Activated CD8-positive, alpha-beta memory T cell treated with anti-CD3 and anti-CD28 coated beads for 48 hours (primary cell): ENCODE data around the gene SLC12A6.
A peak's percentile ranks its signal among the peaks of the same experiment; 100 is the strongest.

ENCODE experiments used
- DNase-seq, 3 experiments: peaks; one replicate each; pipeline ENCODE4 v3.0.0-alpha.2; 2020; ENCODE audit warnings: low read depth in 2 of 3, low spot score in 2 of 3

The SLC12A6 gene

DNA sequence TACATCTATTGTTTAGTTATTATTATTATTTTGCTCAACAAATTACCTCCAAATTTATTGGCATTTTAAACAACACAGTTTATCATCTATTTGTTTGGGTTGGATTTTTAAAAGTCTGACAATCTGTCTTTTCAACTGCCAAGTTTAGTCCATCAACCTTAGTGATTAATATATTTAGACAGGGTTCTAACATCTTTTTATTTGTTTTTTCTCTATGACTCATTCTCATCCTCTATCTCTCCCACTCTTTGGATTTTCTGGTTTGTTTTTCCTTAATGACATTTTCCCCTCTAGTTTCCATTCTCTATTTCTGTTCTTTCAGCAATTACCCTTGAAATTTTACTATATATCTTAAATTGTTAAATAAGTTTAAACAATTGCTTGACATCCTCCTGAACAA, 70.8 kb downstream of the SLC12A6 start:
- DNase-seq = no peak

DNA sequence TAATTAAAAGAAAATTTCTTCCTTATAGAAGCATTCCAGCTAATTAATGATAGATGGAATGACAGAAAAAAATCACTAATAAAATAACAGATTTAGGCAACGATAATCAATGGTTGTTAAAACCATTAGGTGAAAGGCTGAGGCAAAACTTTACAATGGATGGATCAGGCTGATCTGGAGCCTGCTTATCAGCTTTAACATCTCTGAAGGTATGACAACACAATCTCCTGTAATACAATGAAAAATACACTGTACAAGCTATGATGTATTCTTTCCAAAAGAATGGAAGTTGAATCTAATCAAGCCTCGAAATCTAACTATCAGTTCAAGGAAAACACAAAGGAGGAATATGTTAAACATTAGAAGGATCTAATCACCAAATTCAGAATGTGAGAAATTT, 73.5 kb downstream of the SLC12A6 start:
- no peak for DNase-seq

DNA sequence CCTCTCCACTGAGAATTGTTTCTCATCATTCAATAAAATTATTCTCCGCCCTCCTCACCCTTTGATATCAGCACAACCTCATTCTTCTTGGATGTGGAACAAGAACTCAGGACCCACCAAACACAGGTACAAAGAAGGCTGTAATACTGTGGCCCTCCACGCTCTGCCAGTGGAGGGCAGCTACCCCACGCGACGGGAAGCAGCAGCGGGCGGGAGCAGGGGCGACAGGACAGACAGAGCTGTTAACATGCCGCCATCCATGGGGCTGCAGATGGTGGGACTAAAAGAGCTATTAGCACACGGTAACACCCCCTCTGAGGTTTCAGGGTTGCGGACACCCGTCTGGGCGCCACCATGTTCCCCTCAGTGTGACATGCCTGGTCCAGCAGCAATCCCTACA, 75.2 kb downstream of the SLC12A6 start:
- DNase-seq = no peak

DNA sequence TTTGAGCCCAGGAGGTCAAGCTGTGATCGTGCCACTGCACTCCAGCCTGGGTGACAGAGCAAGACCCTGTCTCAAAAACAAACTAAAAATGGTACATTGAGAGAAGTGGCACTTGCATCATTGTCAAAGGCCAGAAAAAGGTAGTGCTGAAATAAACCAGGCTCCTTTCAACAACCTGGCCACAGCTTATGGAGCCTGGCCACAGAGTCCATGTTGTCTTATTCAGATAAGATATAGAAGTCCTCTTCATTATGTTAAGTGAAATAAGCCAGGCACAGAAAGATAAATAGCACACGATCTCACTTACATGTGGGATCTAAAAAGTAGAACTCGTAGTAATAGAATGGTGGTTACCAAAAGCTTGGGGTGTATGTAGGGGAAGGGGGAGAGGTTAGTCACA, 78.0 kb downstream of the SLC12A6 start:
- no peak for DNase-seq

DNA sequence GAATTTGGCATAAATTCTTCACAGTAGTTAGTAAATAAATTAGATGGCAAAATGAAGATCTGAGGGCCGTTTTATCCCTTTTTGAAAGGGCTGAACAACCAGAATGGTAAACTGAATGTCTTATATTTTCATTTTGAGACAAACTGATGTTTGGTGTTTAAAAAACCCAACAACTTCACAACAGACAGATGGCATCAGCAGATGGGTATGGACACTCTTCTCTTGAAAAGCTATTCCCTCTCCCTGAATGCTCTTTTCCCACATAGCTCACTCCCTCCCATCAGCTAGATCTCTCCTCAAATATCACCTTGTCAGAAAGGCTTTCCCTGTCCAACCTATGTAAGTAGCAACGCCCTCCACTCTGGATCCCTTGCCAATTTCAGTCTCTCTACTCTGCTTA, 79.4 kb downstream of the SLC12A6 start:
- no peak for DNase-seq

DNA sequence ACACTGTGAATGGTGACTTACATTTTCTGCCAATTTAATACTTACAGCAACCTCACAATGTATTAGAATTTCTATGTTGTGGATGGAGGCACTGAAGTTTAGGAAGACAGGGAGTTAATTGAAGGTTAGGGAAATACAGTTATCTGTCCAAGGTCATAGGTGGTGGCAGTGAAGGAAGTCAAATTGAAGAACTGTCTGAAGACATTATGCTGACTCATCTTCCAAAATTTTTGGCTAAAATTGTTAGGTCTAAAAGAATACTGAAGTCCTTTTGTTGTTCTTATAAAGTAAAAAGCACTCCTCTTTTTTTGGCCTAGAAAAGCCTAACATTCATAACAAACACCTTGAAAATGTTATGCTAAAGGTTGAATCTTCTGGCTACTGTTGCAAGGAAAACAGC, 85.0 kb downstream of the SLC12A6 start:
- DNase-seq = no peak

DNA sequence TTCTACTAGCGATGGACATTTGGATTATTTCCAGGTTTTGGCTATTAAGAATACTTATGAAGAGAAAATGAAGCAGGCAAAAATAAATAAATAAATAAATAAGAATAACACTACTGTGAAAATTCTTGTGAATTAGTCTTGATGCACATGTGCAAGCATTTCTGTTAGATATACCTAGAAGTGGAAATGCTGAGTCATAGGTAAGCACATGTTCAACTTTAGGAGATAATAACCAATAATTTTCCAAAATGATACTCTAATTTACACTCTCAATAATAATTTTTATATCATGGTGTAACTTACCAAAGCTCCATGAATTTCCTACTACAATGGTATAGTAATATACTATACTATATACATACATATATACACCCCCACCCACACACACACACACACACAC, 89.4 kb downstream of the SLC12A6 start:
- no peak for DNase-seq

DNA sequence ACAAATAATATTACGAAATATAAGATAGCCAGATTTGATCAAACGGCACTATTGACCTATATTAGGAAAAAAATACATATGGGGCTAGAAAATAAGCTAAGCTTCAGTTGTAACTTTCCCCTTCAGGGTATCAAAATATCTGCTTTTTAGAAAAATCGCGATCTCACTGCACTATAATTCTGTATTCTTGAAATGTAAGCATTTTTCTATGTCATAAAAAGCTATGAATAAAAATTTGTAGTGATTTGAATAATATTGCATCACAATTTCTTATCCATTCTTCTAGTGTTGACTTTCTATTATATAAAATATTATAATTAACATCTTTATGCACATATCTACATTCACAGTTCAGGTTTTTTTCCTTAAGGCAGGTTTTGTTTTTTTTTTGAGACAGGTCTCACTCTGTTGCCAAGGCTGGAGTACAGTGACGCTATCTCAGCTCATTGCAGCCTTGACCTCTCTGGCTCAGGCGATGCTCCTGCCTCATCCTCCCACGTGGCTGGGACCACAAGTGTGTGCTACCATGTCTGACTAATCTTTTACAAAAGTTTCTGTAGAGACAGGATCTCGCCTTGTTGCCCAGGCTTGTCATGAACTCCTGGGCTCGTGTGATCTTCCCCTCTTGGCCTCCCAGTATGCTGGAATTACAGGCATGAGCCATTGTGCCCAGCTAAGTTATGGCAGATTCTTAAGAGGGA, 91.2 kb downstream of the SLC12A6 start:
- DNase-seq = no peak

DNA sequence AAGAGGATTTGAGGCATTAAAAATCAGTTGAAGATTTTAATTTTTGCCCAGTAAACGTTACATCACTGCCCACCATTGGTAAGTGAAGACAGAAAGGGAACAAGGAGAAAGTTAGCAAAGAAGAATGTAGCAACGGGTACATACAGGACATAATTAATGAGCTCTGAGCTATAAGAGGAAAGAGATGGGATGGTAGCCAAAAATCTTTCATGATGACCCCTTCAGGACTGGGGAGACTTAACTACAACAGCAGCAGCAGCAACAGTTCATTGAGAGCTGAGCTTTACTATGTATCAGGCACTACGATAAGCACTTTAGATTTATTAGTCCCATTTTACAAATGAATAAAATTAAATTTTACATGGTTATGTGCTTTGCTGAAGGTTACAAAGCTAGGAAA, 94.4 kb downstream of the SLC12A6 start:
- no peak for DNase-seq

DNA sequence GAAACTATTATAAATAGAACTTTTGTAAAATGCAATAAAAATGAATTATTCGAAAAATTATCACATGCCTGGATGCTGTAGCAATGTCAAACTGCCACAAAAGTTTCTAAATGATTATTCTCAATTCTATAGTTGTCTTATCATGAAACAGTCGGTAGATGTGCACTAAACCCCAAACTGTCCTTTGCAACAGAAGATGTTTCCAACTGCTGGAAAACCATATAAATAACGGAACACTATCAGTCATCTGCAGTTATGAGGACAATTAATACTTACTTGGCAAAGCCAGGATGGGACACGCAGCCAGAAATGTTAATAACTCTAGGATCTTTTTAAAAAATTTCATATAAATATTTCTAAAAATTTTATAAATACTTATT, 95.3 kb downstream of the SLC12A6 start:
- no peak for DNase-seq

DNA sequence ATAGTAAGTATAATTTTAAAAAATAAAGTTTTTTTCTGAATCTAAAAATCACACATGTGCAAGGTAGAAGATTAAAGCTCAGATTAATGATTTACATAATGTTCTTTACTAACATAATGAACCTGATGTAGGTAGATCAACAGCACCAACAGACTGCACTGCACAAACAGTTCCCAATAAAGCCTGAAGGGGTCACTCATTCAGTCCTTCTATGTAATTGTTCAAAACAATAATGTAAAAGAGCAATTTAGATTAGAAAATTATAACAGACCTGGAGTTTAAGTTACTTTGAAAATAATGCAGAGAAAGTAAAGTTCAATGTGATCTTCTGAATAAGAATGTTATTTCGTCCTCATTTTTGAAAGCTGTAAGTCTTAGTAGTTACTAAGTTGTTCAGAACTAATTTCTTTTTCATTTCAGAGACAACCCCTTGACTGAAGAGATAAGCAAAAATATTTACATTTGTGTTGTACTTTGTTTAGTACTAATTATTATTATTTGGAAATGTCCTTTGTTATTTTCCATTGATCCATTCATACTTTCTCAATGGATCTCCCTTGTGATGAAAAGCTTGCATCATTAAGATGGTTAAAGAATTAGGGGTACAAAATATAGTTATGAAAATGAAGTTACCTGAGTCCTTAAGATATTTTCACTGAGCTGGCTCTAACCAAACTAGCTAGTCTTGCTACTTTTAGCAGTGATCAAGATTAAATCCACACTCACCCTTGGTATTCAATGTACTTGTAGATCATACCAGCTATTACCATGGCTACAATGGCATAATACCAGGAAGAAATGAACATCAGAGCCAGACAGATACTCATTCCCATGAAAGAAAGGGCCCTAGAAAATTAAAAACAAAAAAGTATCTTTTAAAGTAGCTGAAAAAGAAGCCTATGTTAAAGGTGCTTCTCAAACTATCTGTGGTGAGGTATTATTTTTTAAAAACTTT, 95.9 kb downstream of the SLC12A6 start:
- no peak for DNase-seq

DNA sequence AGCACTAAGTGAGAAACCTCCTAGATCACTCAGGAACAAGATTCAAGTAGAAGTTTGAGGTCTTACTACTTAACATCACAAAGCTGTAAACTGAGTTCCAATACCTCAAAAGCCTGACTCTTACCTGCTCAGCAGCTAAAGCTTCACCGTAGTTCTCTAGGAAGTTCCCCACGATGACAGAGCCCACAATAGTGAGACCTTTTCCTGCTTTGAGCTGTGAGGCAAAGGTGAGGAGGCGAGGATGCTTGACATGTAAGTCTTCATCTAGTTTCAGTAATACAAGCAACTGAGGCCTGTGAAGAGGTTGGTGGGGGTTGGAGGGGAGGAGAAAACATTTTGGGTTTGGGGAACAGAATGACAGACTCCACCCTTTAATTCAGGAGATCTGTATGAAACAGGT, 97.0 kb downstream of the SLC12A6 start:
- peak in 1 of 3 experiments; percentile 17 for DNase-seq

DNA sequence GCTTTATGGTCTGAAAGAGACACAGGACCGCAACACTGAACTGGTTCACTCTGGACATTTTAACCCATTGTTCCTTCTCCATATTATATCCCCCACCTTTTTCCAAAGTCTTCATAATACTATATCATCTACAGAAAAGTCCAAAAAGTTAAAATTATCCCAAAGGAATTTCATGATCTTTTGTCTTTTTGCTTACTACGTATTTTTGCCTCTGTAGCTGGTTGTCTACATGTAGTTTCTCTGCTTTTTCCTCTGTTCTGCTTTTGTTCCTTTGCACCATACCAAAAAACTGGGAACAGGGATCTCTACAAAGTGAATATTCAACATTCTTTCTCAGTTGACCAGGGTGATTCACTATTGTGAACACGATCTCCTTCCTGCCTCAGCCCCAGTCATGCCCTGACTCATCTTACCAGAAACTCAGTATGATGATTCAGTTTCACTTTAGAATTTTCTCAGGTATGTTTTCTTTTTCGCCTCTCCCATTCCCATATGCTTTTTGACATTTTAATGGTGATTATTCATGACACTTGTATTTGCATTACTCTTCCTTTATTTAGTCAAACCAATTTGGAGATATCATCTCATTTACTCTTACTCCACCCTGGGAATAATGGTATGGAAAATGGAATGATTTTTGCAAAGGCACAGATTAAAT, 98.3 kb downstream of the SLC12A6 start:
- DNase-seq = no peak

DNA sequence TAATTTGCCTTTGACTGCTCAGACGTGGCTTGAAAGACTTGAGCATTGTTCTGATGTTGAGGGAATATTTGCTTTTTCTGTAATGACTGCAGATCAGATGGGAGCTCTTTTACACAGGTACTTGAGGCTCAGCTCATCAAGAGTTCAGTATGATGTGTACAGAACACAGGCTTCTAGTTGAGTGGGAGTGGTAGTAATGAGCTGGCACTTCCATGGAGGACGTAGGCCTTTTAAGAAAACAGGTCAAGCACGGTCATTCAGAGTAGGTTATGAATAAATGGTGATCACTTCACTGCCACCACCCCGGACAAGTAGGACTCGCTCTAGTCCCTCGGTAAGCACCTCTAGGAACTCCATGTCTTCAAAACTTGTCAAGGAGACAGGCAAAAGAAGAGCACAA, 104.0 kb downstream of the SLC12A6 start:
- no peak for DNase-seq

DNA sequence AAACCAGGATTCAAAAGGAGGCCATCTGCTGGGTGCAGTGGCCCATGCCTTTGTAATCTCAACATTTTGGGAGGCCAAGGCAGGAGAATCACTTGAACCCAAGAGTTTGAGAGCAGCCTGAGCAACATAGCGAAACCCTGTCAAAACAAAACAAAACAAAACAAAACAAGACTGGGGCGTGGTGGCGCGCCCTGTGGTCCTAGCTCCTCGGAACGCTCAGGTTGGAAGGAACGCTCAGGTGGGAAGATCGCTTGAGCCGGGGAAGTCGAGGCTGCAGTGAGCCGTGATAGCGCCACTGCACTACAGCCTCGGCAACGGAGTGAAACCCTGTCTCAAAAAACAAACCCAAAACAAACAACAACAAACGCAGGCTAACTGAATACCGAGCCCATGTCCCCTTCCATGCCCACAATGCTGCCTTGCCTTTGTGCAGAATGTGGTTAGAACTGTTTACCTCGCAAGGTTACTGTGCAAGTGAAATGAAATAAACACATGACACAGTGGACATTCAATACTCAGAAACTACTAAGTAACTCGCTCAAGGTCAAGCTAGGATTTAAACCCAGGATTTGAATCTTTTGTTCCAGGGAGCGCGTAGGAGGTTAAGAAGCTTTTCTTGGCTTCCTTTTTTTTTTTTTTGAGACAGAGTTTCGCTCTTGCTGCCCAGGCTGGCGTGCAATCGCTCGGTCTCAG, 113.5 kb downstream of the SLC12A6 start:
- no peak for DNase-seq

DNA sequence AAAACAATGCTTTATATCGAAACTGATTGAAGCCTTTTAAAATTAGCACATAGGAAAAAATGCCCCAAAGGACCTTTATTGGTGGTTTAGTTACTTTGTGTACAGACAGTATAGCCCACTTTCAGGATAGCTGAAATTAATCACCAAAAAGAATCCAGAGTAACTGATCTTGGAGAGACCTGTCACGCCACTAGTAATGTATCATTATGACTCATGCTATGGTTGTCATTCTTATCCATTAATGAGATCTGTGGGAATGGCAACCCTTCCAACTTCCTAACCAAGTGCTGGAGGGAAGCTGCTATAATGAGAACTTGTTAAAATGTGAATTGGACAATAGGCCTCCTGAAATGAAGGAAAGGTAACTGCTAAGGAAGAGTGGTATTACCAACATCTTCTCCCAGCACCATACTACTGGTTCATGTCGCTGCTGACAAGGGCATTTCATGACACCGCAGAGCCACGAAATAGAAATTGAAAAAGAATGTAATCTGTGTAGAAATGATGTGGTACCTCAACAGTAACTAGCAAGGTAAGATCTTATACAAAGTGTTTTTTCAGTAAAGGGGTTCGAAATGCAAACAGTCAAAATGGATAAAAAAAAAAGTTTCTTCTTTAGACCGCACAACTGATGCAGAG, 119.9 kb downstream of the SLC12A6 start:
- DNase-seq = no peak

DNA sequence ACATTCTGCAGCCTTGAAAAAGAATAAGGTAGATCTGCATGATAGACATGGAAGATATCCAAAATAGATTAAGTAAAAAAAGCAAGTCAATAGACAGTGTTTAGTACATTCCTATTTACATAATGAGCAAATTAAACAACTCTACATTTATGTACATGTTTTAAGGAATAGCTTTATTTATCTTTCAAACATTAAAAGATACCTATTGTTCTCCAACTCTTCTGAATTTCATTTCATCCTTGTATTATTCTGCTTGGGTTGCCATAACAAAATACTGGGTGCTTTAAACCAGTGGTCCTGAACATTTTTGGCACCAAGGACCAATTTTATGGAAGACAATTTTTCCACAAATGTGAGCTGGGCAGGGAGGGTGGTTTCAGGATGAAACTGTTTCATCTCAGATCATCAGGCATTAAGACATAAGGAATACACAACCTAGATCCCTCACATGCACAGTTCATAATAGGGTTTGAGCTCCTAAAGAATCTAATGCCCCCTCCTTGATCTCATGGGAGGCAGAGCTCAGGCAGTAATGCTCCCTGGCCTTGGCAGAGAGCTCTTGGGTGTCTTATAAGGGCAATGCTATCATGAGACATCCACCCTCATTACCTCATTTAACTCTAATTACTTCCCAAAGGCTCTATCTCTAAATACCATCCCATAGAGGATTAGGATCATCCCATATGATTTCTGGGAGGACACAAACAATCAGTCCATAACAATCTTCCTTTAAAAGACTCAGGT, 120.9 kb downstream of the SLC12A6 start:
- DNase-seq = no peak

DNA sequence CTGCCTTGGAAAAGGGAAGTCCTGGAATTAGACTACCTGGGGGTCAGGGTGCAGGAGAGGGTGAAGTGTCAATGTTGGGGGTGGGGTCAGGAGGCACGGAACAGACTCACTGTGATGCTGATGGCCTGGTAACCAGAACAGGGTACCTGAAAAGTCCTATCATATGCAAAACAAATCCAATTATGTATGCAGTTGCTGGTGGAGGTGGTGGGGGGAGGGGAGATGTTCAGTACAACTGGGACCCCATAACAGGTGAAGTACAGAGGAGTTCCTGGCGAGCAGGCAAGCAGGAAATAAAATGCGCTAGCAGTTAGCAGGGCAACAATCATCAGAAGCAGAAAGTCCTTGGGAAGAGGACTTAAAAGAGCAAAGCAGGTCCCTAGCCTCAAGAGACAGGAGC, 123.4 kb downstream of the SLC12A6 start:
- DNase-seq = no peak

DNA sequence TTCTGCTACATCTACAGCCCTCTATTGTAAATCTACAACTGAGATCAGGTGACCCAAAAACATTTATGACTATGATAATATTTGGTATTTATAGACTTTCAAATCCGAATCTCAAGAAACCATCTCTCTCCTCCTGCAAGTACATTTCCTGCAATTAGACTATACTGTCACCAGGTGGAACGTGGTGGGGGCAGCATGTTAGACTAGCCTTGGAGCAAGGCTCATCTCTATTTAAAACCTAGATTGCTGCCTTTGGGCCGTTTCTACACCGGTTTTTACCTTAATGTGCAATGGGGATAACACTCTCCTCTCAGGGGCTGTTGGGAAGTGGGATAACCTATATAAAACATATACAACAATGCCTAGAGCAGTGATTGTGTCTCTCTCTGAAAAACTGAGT, 123.9 kb downstream of the SLC12A6 start:
- DNase-seq = no peak
